GM19397 (cell line): ENCODE results near the gene HMHB1.
"Not testable (repeated sequence)": the region's sequence is repeated elsewhere in the genome, so short reads cannot be mapped to it uniquely, and the experiment has no call there.

Experiments
- ATAC-seq: cut with Tn5 transposase; IDR thresholded peaks from one replicate; pipeline ENCODE4 v1.9.1; 2021; ENCODE audit warnings: mild to moderate bottlenecking, moderate library complexity; ENCODE audit not compliant: unreplicated experiment

The HMHB1 gene

GRCh38 chr5:143801252-143801939 is 10.6 kb upstream of the HMHB1 start:
- ATAC-seq, result no peak

GRCh38 chr5:143805861-143806260 is 6.1 kb upstream of the HMHB1 start:
- ATAC-seq, result no peak

GRCh38 chr5:143806579-143806978 is 5.4 kb upstream of the HMHB1 start:
- peak; percentile 64 for ATAC-seq

GRCh38 chr5:143807401-143807800 is 4.6 kb upstream of the HMHB1 start:
- ATAC-seq, result no peak

GRCh38 chr5:143816370-143816769 is 4.4 kb downstream of the HMHB1 start:
- ATAC-seq, result not testable (repeated sequence)

GRCh38 chr5:143819716-143820115 is 7.8 kb downstream of the HMHB1 start:
- no peak for ATAC-seq

GRCh38 chr5:143820451-143820850 is 8.5 kb downstream of the HMHB1 start:
- ATAC-seq, result no peak

- peak; percentile 66 for ATAC-seq
These were observed 13.1 kb downstream of the HMHB1 start for GRCh38 chr5:143824851-143825720.

- peak; percentile 65 for ATAC-seq
These were observed 15.0 kb downstream of the HMHB1 start for GRCh38 chr5:143826951-143827444.

GRCh38 chr5:143828710-143829109 is 16.7 kb downstream of the HMHB1 start:
- ATAC-seq, result no peak

- no peak for ATAC-seq
These were observed 21.2 kb downstream of the HMHB1 start for GRCh38 chr5:143833177-143833576.

GRCh38 chr5:143835251-143835650 is 23.3 kb downstream of the HMHB1 start:
- no peak for ATAC-seq

GRCh38 chr5:143836161-143836725 is 24.3 kb downstream of the HMHB1 start:
- no peak for ATAC-seq

- no peak for ATAC-seq
These were observed 25.4 kb downstream of the HMHB1 start for GRCh38 chr5:143837306-143837848.

GRCh38 chr5:143841446-143841845 is 29.5 kb downstream of the HMHB1 start:
- ATAC-seq, result no peak

GRCh38 chr5:143842920-143843319 is 31.0 kb downstream of the HMHB1 start:
- ATAC-seq, result no peak

- ATAC-seq, result no peak
These were observed 31.5 kb downstream of the HMHB1 start for GRCh38 chr5:143843461-143843860.

- ATAC-seq, result no peak
These were observed 38.2 kb downstream of the HMHB1 start for GRCh38 chr5:143850050-143850683.

- no peak for ATAC-seq
These were observed 39.4 kb downstream of the HMHB1 start for GRCh38 chr5:143851383-143851782.

- ATAC-seq, result no peak
These were observed 48.2 kb downstream of the HMHB1 start for GRCh38 chr5:143860211-143860610.

GRCh38 chr5:143862271-143862670 is 50.3 kb downstream of the HMHB1 start:
- ATAC-seq, result no peak
